HCT116 (cell line): Measurements from ENCODE around the gene TBC1D16.

Experiments
- CEBPB ChIP-seq: IDR thresholded peaks from 2 replicates; pipeline ENCODE4 v1.6.1; 2012; ENCODE audit warnings: low read depth
- EGR1 ChIP-seq: IDR thresholded peaks from 2 replicates; pipeline ENCODE4 v1.6.1; 2012; ENCODE audit warnings: low read depth
- EZH2 ChIP-seq: fragments of 200-600 bp; sonication (generic); IDR thresholded peaks from 2 replicates; pipeline ENCODE4 v1.6.1; 2017; ENCODE audit warnings: antibody characterized with exemption, mixed run types
- JUND ChIP-seq: IDR thresholded peaks from 2 replicates; pipeline ENCODE4 v1.6.1; 2012
- POLR2A ChIP-seq: IDR thresholded peaks from 2 replicates; pipeline ENCODE4 v1.7.0; 2011; ENCODE audit warnings: borderline replicate concordance; ENCODE audit not compliant: insufficient read depth, insufficient read length; ENCODE audit errors: extremely low read depth
- POLR2AphosphoS5 ChIP-seq: IDR thresholded peaks from 2 replicates; pipeline ENCODE4 v1.6.1; 2011; ENCODE audit warnings: mild to moderate bottlenecking, low read depth, low read length, moderate library complexity
- RAD21 ChIP-seq: IDR thresholded peaks from 2 replicates; pipeline ENCODE4 v1.6.1; 2012; ENCODE audit warnings: low read depth, mild to moderate bottlenecking
- REST ChIP-seq: IDR thresholded peaks from 2 replicates; pipeline ENCODE4 v1.6.1; 2012; ENCODE audit warnings: low read depth
- YY1 ChIP-seq: IDR thresholded peaks from 2 replicates; pipeline ENCODE4 v1.6.1; 2011; ENCODE audit warnings: low read length, low read depth, moderate library complexity, mild to moderate bottlenecking; ENCODE audit not compliant: insufficient replicate concordance; ENCODE audit errors: extremely low read depth
- ZFX ChIP-seq: fragments of 450-650 bp; IDR thresholded peaks from 2 replicates; pipeline ENCODE4 v1.6.1; 2017
- TF ChIP-seq, protein P1 (sequence below), 3 experiments: fragments of 200-600 bp in 1 of 3; sonication (generic) in 1 of 3; IDR thresholded peaks in 2 of 3; conservative IDR thresholded peaks in 1 of 3; 2 replicates each; pipeline ENCODE4 v1.5.1; 2012 to 2017; ENCODE audit warnings: low read depth in 2 of 3, low read length in 2 of 3, antibody characterized with exemption in 1 of 3, borderline replicate concordance in 1 of 3, control low read depth in 1 of 3, mild to moderate bottlenecking in 1 of 3, mixed read lengths in 1 of 3, mixed run types in 1 of 3, moderate library complexity in 1 of 3; ENCODE audit not compliant: insufficient read depth in 1 of 3
- TF ChIP-seq, protein P2 (sequence below): IDR thresholded peaks from 2 replicates; pipeline ENCODE4 v1.6.1; 2011; ENCODE audit warnings: mild to moderate bottlenecking, low read length, moderate library complexity; ENCODE audit not compliant: insufficient replicate concordance; ENCODE audit errors: extremely low read depth

- TF ChIP-seq, protein P1, sequence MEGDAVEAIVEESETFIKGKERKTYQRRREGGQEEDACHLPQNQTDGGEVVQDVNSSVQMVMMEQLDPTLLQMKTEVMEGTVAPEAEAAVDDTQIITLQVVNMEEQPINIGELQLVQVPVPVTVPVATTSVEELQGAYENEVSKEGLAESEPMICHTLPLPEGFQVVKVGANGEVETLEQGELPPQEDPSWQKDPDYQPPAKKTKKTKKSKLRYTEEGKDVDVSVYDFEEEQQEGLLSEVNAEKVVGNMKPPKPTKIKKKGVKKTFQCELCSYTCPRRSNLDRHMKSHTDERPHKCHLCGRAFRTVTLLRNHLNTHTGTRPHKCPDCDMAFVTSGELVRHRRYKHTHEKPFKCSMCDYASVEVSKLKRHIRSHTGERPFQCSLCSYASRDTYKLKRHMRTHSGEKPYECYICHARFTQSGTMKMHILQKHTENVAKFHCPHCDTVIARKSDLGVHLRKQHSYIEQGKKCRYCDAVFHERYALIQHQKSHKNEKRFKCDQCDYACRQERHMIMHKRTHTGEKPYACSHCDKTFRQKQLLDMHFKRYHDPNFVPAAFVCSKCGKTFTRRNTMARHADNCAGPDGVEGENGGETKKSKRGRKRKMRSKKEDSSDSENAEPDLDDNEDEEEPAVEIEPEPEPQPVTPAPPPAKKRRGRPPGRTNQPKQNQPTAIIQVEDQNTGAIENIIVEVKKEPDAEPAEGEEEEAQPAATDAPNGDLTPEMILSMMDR (IDR thresholded peaks at IDR 0.05 in 2 of 3, conservative IDR thresholded peaks at IDR 0.05 in 1 of 3; ENCODE audit: borderline replicate concordance in 1 of 3, insufficient read depth in 1 of 3, low read depth in 2 of 3, low read length in 2 of 3): no peak
- TF ChIP-seq RAD21 (no peak), POLR2AphosphoS5 (no peak), EZH2 (no peak), YY1 (no peak), REST (no peak), CEBPB (no peak), EGR1 (no peak), POLR2A (no peak), ZFX (no peak), JUND (no peak)
- TF ChIP-seq, protein P2, sequence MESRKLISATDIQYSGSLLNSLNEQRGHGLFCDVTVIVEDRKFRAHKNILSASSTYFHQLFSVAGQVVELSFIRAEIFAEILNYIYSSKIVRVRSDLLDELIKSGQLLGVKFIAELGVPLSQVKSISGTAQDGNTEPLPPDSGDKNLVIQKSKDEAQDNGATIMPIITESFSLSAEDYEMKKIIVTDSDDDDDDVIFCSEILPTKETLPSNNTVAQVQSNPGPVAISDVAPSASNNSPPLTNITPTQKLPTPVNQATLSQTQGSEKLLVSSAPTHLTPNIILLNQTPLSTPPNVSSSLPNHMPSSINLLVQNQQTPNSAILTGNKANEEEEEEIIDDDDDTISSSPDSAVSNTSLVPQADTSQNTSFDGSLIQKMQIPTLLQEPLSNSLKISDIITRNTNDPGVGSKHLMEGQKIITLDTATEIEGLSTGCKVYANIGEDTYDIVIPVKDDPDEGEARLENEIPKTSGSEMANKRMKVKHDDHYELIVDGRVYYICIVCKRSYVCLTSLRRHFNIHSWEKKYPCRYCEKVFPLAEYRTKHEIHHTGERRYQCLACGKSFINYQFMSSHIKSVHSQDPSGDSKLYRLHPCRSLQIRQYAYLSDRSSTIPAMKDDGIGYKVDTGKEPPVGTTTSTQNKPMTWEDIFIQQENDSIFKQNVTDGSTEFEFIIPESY: no peak
These were observed 121.5 kb downstream of the TBC1D16 start for GRCh38 chr17:79913896-79914812.
